ENCODE results near the gene TAF7.

TAF7 gene

DNA sequence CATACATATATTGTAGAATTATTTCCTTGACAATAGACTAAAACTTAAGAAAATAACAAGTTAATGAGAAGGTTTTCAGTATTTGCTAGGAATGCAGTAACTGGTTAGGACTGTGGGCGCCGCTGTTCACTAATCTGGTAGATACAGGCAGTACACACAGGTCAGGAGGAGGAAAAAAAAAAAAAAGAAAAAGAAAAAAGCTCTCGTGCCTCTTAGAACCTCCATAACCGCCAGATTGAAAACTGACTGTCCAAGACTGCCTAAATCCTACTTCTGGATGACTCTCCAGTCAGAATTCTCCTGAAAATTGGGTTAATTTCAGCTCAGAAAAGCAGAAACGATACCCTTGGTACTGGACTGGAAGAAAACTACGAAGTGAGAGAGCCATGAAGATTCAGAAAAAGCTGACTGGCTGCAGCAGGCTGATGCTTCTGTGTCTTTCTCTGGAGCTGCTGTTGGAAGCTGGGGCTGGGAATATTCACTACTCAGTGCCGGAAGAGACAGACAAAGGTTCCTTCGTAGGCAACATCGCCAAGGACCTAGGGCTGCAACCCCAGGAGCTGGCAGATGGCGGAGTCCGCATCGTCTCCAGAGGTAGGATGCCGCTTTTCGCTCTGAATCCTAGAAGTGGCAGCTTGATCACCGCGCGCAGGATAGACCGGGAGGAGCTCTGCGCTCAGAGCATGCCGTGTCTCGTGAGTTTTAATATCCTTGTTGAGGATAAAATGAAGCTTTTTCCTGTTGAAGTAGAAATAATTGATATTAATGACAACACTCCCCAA, 9.9 kb upstream of the TAF7 start, which contains the start of gene PCDHGA1:
TSS of gene PCDHGA1 (plus strand) at position 216 of the 782 bp plus-strand sequence.
- peaks cover 2% of the 10 kb centered on the region for H3K9me3 ChIP-seq (ENCODE audit: severe bottlenecking)
- H3K27me3 ChIP-seq (ENCODE audit: insufficient read depth, poor library complexity, severe bottlenecking) = peaks cover 60% of the 10 kb centered on the region
- DNase-seq (ENCODE audit: low spot score) (no peak), ATAC-seq (ENCODE audit: low read depth) (peak; percentile 48)
- no peak within 1 kb of the TSS for H3K4me3 ChIP-seq (ENCODE audit: severe bottlenecking)
- TF ChIP-seq, protein P1, sequence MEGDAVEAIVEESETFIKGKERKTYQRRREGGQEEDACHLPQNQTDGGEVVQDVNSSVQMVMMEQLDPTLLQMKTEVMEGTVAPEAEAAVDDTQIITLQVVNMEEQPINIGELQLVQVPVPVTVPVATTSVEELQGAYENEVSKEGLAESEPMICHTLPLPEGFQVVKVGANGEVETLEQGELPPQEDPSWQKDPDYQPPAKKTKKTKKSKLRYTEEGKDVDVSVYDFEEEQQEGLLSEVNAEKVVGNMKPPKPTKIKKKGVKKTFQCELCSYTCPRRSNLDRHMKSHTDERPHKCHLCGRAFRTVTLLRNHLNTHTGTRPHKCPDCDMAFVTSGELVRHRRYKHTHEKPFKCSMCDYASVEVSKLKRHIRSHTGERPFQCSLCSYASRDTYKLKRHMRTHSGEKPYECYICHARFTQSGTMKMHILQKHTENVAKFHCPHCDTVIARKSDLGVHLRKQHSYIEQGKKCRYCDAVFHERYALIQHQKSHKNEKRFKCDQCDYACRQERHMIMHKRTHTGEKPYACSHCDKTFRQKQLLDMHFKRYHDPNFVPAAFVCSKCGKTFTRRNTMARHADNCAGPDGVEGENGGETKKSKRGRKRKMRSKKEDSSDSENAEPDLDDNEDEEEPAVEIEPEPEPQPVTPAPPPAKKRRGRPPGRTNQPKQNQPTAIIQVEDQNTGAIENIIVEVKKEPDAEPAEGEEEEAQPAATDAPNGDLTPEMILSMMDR (IDR thresholded peaks at IDR 0.05; ENCODE audit: poor library complexity, severe bottlenecking) = peak; percentile 60
- H3K36me3 ChIP-seq (ENCODE audit: low read depth) = no peaks in the 10 kb centered on the region
- H3K27ac ChIP-seq (ENCODE audit: poor library complexity, severe bottlenecking) = no peak within 1 kb of the TSS
- peaks cover 4% of the 10 kb centered on the region for H3K4me1 ChIP-seq (ENCODE audit: insufficient read depth, poor library complexity, severe bottlenecking)

DNA sequence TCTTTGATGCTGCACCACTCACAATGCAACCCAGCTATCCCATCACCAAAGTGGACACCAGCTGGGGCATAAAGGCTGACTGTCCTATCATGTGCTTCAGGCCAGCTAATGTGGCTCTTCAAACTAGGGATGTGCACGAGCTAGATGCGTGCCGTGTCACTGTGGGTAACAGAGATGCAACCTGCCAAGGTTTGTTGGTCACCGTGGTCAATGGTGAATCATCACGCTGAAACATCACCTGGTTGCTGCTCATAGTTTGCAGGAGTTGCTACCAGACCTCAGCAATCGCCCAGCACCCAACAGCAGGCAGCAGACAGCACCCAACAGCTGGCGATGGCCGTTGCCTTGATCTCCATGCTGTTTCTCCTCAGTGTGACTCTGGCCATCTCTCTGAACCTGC, 7.6 kb upstream of the TAF7 start:
- Histone ChIP-seq H3K4me1 (ENCODE audit: insufficient read depth, poor library complexity, severe bottlenecking) (peaks cover 4% of the 10 kb centered on the region), H3K9me3 (ENCODE audit: severe bottlenecking) (peaks cover 2% of the 10 kb centered on the region), H3K36me3 (ENCODE audit: low read depth) (no peaks in the 10 kb centered on the region), H3K27ac (ENCODE audit: poor library complexity, severe bottlenecking) (no peak overlapping the region), H3K27me3 (ENCODE audit: insufficient read depth, poor library complexity, severe bottlenecking) (peaks cover 40% of the 10 kb centered on the region), H3K4me3 (ENCODE audit: severe bottlenecking) (no peak overlapping the region)
- ATAC-seq (ENCODE audit: low read depth) = no peak
- TF ChIP-seq, protein P1 (IDR thresholded peaks at IDR 0.05; ENCODE audit: poor library complexity, severe bottlenecking) = no peak
- no peak for DNase-seq (ENCODE audit: low spot score)

DNA sequence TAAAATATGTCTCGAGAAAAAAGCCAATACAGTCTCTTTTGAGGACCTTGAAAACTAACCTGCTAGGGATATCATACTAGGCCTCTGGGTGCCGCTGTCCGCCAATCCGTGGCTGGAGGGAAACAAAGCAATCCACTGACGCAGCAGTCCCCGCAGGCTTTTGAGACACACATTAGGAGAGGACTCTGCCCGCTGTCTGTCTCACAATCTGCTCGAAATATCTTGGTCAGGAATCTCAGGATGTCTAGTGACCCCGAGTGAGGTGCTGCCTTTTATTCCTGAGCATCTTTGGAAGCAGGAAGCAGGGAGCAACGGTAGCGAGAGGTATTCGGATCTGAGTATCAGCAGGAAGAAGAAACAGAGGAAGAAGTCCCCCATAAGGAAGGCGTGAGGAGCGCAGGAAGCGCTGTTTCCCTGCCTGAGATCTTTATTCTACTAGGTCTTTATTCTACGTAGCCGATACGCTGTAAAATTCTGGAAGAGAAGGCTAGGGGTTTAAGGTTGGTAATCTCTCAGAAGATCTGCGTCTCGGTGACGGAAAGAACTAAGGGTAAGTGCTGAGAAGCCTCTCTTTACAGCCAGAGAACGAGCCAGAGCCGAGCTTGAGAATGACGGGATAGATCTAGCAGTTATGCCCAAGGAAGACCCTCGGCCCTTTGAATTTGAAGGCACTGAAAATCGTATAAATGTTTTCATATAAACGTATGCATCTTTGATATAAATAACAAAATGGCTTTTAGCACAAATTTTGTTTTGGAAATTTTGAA, 5.7 kb upstream of the TAF7 start:
- DNase-seq (ENCODE audit: low spot score) = no peak
- peak overlapping the region; percentile 9 for H3K4me3 ChIP-seq (ENCODE audit: severe bottlenecking)
- TF ChIP-seq, protein P1 (IDR thresholded peaks at IDR 0.05; ENCODE audit: poor library complexity, severe bottlenecking) = peak; percentile 72
- peak; percentile 86 for ATAC-seq (ENCODE audit: low read depth)
- no peaks in the 10 kb centered on the region for H3K9me3 ChIP-seq (ENCODE audit: severe bottlenecking)
- H3K36me3 ChIP-seq (ENCODE audit: low read depth) = no peaks in the 10 kb centered on the region
- H3K27ac ChIP-seq (ENCODE audit: poor library complexity, severe bottlenecking) = no peak overlapping the region
- H3K4me1 ChIP-seq (ENCODE audit: insufficient read depth, poor library complexity, severe bottlenecking) = peaks cover 4% of the 10 kb centered on the region
- peaks cover 24% of the 10 kb centered on the region for H3K27me3 ChIP-seq (ENCODE audit: insufficient read depth, poor library complexity, severe bottlenecking)

DNA sequence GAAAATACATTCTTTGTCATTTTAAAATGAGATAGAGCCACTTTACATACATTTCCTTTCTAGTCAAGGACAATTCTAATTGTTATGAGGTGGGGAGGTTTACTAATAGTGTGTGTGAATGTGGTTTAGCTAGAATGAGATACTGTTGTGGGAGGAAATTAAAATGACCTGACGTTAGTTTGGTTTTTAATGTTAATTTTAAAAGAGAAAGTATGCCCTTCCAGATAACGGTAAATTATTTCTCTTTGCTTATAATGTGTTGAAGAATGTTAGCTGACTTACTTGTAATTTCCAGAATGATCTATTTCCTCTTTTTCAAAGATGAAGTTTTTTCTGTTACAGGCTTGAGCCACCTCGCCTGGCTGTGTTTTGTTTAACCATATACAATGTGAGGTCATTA, 1.7 kb upstream of the TAF7 start:
- Histone ChIP-seq H3K27me3 (ENCODE audit: insufficient read depth, poor library complexity, severe bottlenecking) (no peaks in the 10 kb centered on the region), H3K4me3 (ENCODE audit: severe bottlenecking) (no peak overlapping the region), H3K36me3 (ENCODE audit: low read depth) (peaks cover 24% of the 10 kb centered on the region), H3K4me1 (ENCODE audit: insufficient read depth, poor library complexity, severe bottlenecking) (peaks cover 4% of the 10 kb centered on the region), H3K9me3 (ENCODE audit: severe bottlenecking) (peaks cover 26% of the 10 kb centered on the region), H3K27ac (ENCODE audit: poor library complexity, severe bottlenecking) (no peak overlapping the region)
- ATAC-seq (ENCODE audit: low read depth) (no peak), DNase-seq (ENCODE audit: low spot score) (no peak)
- TF ChIP-seq, protein P1 (IDR thresholded peaks at IDR 0.05; ENCODE audit: poor library complexity, severe bottlenecking) = no peak
